ENCODE data around the gene SMAD2.
"Not testable (repeated sequence)": the region's sequence is repeated elsewhere in the genome, so short reads cannot be mapped to it uniquely, and the experiment has no call there.

Gene SMAD2

GRCh38 chr18:47842836-47843235 is 87.6 kb downstream of the SMAD2 start:
- DNase-seq (ENCODE audit: low spot score), result no peak

GRCh38 chr18:47838396-47838795 is 92.1 kb downstream of the SMAD2 start:
- no peak for DNase-seq (ENCODE audit: low spot score)

- DNase-seq (ENCODE audit: low spot score), result no peak
Measured at GRCh38 chr18:47832348-47832747, 98.1 kb downstream of the SMAD2 start.

GRCh38 chr18:47831351-47831750 is 99.1 kb downstream of the SMAD2 start:
- no peak for DNase-seq (ENCODE audit: low spot score)

- no peak for DNase-seq (ENCODE audit: low spot score)
Measured at GRCh38 chr18:47830772-47831171, 99.7 kb downstream of the SMAD2 start.

GRCh38 chr18:47829831-47830230 is 100.6 kb downstream of the SMAD2 start:
- no peak for DNase-seq (ENCODE audit: low spot score)

- not testable (repeated sequence) for DNase-seq (ENCODE audit: low spot score)
Measured at GRCh38 chr18:47828031-47828430, 102.4 kb downstream of the SMAD2 start.

- DNase-seq (ENCODE audit: low spot score), result no peak
Measured at GRCh38 chr18:47826157-47827074, 104.0 kb downstream of the SMAD2 start.

GRCh38 chr18:47821314-47821713 is 109.1 kb downstream of the SMAD2 start:
- no peak for DNase-seq (ENCODE audit: low spot score)

GRCh38 chr18:47817795-47818077 is 112.7 kb downstream of the SMAD2 start:
- no peak for DNase-seq (ENCODE audit: low spot score)

GRCh38 chr18:47817017-47817794 is 113.3 kb downstream of the SMAD2 start:
- no peak for DNase-seq (ENCODE audit: low spot score)

- DNase-seq (ENCODE audit: low spot score), result no peak
Measured at GRCh38 chr18:47815486-47816270, 114.8 kb downstream of the SMAD2 start.

GRCh38 chr18:47809420-47809819 is 121.0 kb downstream of the SMAD2 start:
- DNase-seq (ENCODE audit: low spot score), result no peak

- DNase-seq (ENCODE audit: low spot score), result no peak
Measured at GRCh38 chr18:47802802-47803201, 127.7 kb downstream of the SMAD2 start.

- DNase-seq (ENCODE audit: low spot score), result no peak
Measured at GRCh38 chr18:47801817-47802216, 128.6 kb downstream of the SMAD2 start.

GRCh38 chr18:47800756-47801155 is 129.7 kb downstream of the SMAD2 start:
- DNase-seq (ENCODE audit: low spot score), result no peak

- DNase-seq (ENCODE audit: low spot score), result no peak
Measured at GRCh38 chr18:47800248-47800647, 130.2 kb downstream of the SMAD2 start.

- no peak for DNase-seq (ENCODE audit: low spot score)
Measured at GRCh38 chr18:47799376-47799775, 131.1 kb downstream of the SMAD2 start.

- no peak for DNase-seq (ENCODE audit: low spot score)
Measured at GRCh38 chr18:47798366-47798765, 132.1 kb downstream of the SMAD2 start.

GRCh38 chr18:47797126-47797525 is 133.3 kb downstream of the SMAD2 start:
- DNase-seq (ENCODE audit: low spot score), result no peak

- DNase-seq (ENCODE audit: low spot score), result no peak
Measured at GRCh38 chr18:47795434-47795814, 135.0 kb downstream of the SMAD2 start.

GRCh38 chr18:47794725-47795433 is 135.6 kb downstream of the SMAD2 start:
- no peak for DNase-seq (ENCODE audit: low spot score)
